ENCODE measurements around the gene MYBPC2. TPM values are rescaled to one million over a fixed set of nuclear protein-coding genes. Genes with fewer than 3 reads are reported as not detected.

MYBPC2 gene
- total and polyA plus RNA-seq, 7 donors: 0.95 TPM; not detected in 6

- Histone ChIP-seq H3K27me3 (peaks cover 17 to 42% (median 36%) of the 10 kb centered on the region in 3 donors), H3K27ac (no peak overlapping the region), H3K4me1 (peaks cover 0 to 9% (median 7%) of the 10 kb centered on the region in 4 donors), H3K4me3 (no peak overlapping the region), H3K36me3 (no peaks in the 10 kb centered on the region), H3K9me3 (no peaks in the 10 kb centered on the region)
- no peak for DNase-seq
- 31 to 54% methylated on average over 22 of the region's 22 CpGs for WGBS, 2 donors
- no peak for TF ChIP-seq CTCF (IDR thresholded peaks at IDR 0.05)
- TF ChIP-seq POLR2AphosphoS5 (IDR thresholded peaks at IDR 0.05): no peak
- TF ChIP-seq POLR2A (IDR thresholded peaks at IDR 0.05): no peak
- TF ChIP-seq EP300 (IDR thresholded peaks at IDR 0.05): no peak
- intact Hi-C loops (cut with DNase I): loop anchor here (1.0 kb wide), 1 partner anchor 59 kb away; no protein-coding TSS in a partner anchor
Observed at GRCh38 chr19:50415661-50416033, 17.0 kb upstream of the MYBPC2 start.

- intact Hi-C loops (cut with DNase I): no loop called here
- Histone ChIP-seq H3K36me3 (no peaks in the 10 kb centered on the region), H3K4me3 (no peak overlapping the region), H3K9me3 (no peaks in the 10 kb centered on the region), H3K27ac (no peak overlapping the region), H3K27me3 (peaks cover 17 to 49% (median 41%) of the 10 kb centered on the region in 3 donors), H3K4me1 (peaks cover 0 to 9% (median 7%) of the 10 kb centered on the region in 4 donors)
- 62 to 84% methylated on average over 35 of the region's 35 CpGs for WGBS, 2 donors
- TF ChIP-seq POLR2AphosphoS5 (IDR thresholded peaks at IDR 0.05): no peak
- TF ChIP-seq EP300 (IDR thresholded peaks at IDR 0.05): no peak
- no peak for TF ChIP-seq POLR2A (IDR thresholded peaks at IDR 0.05)
- TF ChIP-seq CTCF (IDR thresholded peaks at IDR 0.05): no peak
- DNase-seq: no peak
Observed at GRCh38 chr19:50416034-50416977, 16.4 kb upstream of the MYBPC2 start.

GRCh38 chr19:50417111-50418081 lies 15.3 kb upstream of the MYBPC2 start:
- no peak for DNase-seq
- TF ChIP-seq POLR2AphosphoS5 (IDR thresholded peaks at IDR 0.05) (no peak), CTCF (IDR thresholded peaks at IDR 0.05) (no peak), POLR2A (IDR thresholded peaks at IDR 0.05) (no peak)
- peaks cover 17 to 60% (median 52%) of the 10 kb centered on the region in 3 donors for H3K27me3 ChIP-seq
- 15 to 54% methylated on average over 42 of the region's 42 CpGs for WGBS, 2 donors
- no peak overlapping the region for H3K27ac ChIP-seq
- H3K36me3 ChIP-seq: no peaks in the 10 kb centered on the region
- intact Hi-C loops (cut with DNase I): no loop called here
- no peak overlapping the region for H3K4me3 ChIP-seq
- H3K9me3 ChIP-seq: no peaks in the 10 kb centered on the region
- H3K4me1 ChIP-seq: peaks cover 0 to 9% (median 7%) of the 10 kb centered on the region in 4 donors

- Histone ChIP-seq H3K27ac (no peak within 1 kb of the TSS), H3K36me3 (no peaks in the 10 kb centered on the region), H3K9me3 (no peaks in the 10 kb centered on the region), H3K4me3 (no peak within 1 kb of the TSS), H3K4me1 (peaks cover 0 to 9% (median 7%) of the 10 kb centered on the region in 4 donors), H3K27me3 (peaks cover 19 to 68% (median 59%) of the 10 kb centered on the region in 3 donors)
- WGBS, 2 donors: 8 to 22% methylated on average over 34 of the region's 34 CpGs
- no peak for DNase-seq
- intact Hi-C loops (cut with DNase I): no loop called here
- TF ChIP-seq POLR2AphosphoS5 (IDR thresholded peaks at IDR 0.05) (no peak), EP300 (IDR thresholded peaks at IDR 0.05) (no peak), POLR2A (IDR thresholded peaks at IDR 0.05) (no peak), CTCF (IDR thresholded peaks at IDR 0.05) (no peak)
Observed at GRCh38 chr19:50418176-50419021, 14.3 kb upstream of the MYBPC2 start, which contains the start of gene SPIB. TSS of gene SPIB (plus strand) at chr19:50418938. CDS start at chr19:50418963, 25 bp downstream.

Data from sigmoid colon (tissue), 7 donors.